Measurements from ENCODE around the gene UBE3D.
A peak's percentile ranks its signal among the peaks of the same experiment; 100 is the strongest.

Gene UBE3D

DNA sequence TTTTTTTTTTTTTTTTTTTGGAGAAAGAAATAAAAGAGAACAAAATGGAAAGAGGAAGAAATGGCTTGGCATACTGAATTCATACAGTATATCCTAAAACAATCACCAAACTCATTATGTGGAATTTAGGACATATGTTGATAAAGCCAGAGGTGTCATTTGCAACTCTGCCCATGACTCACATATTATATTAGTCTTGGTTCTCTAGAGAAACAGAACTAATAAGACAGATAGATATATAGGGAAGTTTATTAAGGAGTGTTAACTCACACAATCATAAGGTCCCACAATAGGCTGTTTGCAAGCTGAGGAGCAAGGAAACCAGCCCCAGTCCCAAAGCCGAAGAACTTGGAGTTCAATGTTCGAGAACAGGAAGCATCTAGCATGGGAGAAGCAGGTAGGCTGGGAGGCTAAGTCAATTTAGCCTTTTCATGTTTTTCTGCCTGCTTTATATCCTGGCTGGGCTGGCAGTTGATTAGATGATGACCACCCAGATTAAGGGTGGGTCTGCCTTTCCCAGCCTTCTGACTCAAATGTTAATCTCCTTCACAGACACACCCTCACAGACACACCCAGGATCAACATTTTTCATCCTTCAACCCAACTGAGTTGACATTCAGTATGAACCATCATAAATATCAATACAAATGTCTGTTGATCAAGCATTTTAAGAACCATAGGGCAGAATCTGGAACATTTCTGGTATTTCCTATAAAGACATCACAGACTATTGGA lies 102.3 kb downstream of the UBE3D start:
- DNase-seq (ENCODE audit: low read depth): no peak
- no peak overlapping the region for H3K4me3 ChIP-seq (ENCODE audit: low read length)
- TF ChIP-seq, protein P1, sequence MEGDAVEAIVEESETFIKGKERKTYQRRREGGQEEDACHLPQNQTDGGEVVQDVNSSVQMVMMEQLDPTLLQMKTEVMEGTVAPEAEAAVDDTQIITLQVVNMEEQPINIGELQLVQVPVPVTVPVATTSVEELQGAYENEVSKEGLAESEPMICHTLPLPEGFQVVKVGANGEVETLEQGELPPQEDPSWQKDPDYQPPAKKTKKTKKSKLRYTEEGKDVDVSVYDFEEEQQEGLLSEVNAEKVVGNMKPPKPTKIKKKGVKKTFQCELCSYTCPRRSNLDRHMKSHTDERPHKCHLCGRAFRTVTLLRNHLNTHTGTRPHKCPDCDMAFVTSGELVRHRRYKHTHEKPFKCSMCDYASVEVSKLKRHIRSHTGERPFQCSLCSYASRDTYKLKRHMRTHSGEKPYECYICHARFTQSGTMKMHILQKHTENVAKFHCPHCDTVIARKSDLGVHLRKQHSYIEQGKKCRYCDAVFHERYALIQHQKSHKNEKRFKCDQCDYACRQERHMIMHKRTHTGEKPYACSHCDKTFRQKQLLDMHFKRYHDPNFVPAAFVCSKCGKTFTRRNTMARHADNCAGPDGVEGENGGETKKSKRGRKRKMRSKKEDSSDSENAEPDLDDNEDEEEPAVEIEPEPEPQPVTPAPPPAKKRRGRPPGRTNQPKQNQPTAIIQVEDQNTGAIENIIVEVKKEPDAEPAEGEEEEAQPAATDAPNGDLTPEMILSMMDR (conservative IDR thresholded peaks at IDR 0.05; ENCODE audit: low read length): no peak

DNA sequence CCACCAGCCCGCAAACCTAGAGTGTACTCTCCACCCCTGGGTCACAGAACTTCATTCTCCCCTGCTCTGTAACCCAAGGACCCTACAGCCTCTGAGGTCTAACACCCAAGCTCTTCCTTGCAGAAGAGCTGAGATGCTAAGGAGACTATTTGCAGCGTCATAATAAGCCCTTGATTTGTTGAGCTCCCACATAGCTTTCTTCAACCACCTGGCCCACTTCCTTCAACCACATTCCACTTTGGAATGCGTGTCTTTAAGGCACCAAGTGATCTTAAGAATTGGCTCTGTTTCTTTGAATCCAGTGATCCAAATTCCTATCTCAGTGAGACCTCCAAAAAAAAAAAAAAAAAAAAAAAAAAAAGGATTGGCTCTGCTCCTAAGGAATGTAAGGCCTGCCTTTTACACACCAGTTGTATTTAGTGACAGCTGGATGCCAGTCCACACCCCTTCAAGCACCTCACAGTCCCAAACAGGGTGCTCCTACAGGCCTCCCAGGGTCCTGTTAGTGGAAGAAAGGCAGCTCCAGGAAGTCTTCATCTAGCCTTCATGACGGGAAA lies 106.2 kb downstream of the UBE3D start:
- H3K4me3 ChIP-seq (ENCODE audit: low read length): no peak overlapping the region
- DNase-seq (ENCODE audit: low read depth): peak; percentile 96
- TF ChIP-seq, protein P1 (conservative IDR thresholded peaks at IDR 0.05; ENCODE audit: low read length): no peak

GRCh38 chr6:82958551-82958950 lies 107.1 kb downstream of the UBE3D start:
- TF ChIP-seq, protein P1 (conservative IDR thresholded peaks at IDR 0.05; ENCODE audit: low read length): no peak
- H3K4me3 ChIP-seq (ENCODE audit: low read length): no peak overlapping the region
- DNase-seq (ENCODE audit: low read depth): no peak

- TF ChIP-seq, protein P1 (conservative IDR thresholded peaks at IDR 0.05; ENCODE audit: low read length): no peak
- no peak overlapping the region for H3K4me3 ChIP-seq (ENCODE audit: low read length)
- no peak for DNase-seq (ENCODE audit: low read depth)
Observed at GRCh38 chr6:82957868-82958245, 107.8 kb downstream of the UBE3D start.

- H3K4me3 ChIP-seq (ENCODE audit: low read length): no peak overlapping the region
- TF ChIP-seq, protein P1 (conservative IDR thresholded peaks at IDR 0.05; ENCODE audit: low read length): no peak
- DNase-seq (ENCODE audit: low read depth): peak; percentile 74
Observed at GRCh38 chr6:82957171-82957867, 108.3 kb downstream of the UBE3D start.

DNA sequence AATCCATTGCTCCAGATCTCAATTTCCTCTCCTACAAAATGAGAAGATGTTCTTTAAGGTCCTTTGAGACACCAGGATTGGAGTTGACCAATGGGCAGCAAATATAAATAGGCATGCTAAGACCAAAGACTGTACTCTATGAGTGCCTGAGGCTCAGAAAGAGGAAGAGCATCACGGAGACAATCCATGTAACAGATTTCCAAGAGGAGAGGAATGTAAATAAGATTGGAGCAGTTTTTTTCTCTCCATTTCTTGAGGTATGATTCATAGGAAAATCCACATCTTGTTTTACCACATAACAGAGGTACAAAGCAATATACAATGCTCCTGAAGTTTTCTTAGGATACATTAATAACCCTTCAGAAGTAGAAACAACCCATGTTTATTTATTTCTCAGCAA lies 109.8 kb downstream of the UBE3D start:
- peak; percentile 92 for DNase-seq (ENCODE audit: low read depth)
- TF ChIP-seq, protein P1 (conservative IDR thresholded peaks at IDR 0.05; ENCODE audit: low read length): no peak

More for the DNA sequence above, 109.8 kb downstream of the UBE3D start:
- no peak overlapping the region for H3K4me3 ChIP-seq (ENCODE audit: low read length)
